Measurements from ENCODE around the gene MTARC2.
"Not testable (repeated sequence)": the region's sequence is repeated elsewhere in the genome, so short reads cannot be mapped to it uniquely, and the experiment has no call there.

Gene MTARC2

GRCh38 chr1:220748089-220748934 lies at the start of gene MTARC2:
Gene MTARC2 (plus strand): TSS chr1:220748322. CDS start chr1:220748532, 210 bp downstream.
- no peak for DNase-seq (ENCODE audit: low read depth in 1 of 2, low spot score in 1 of 2)

GRCh38 chr1:220698607-220699016 lies 49.5 kb upstream of the MTARC2 start:
- DNase-seq (ENCODE audit: low read depth in 1 of 2, low spot score in 1 of 2): no peak

- DNase-seq (ENCODE audit: low read depth in 1 of 2, low spot score in 1 of 2): no peak
Observed at GRCh38 chr1:220699044-220699443, 49.1 kb upstream of the MTARC2 start.

DNA sequence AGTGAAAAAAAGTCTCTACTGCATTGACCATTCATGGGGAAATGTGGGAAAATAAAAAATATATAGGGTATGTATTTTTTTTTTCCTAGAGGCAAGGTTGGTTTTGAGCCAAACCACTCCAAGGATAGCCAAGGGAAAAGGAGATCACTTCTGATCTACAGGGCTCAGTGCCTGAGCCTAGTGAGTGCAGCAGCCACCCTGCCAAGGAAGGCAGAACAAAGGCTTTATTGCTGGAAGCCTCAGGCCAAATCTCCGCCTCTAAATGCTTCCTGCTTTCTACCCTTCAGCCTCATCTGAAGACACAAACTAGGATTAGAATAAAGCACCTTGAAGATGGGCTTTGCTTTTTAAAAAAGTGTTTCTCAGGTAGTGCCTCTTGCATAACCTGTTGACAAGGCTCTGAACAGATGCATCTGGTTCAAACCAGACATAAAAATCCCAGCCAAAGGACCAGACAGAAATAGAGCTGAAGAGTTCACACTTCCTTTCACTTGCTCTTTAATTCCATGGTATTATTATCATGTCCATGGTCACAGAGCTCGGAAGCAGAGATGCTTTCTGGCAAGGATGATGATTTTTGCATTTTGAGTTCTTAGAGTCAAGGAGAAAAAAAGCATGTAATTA lies 47.5 kb upstream of the MTARC2 start:
- DNase-seq (ENCODE audit: low read depth in 1 of 2, low spot score in 1 of 2): no peak

DNA sequence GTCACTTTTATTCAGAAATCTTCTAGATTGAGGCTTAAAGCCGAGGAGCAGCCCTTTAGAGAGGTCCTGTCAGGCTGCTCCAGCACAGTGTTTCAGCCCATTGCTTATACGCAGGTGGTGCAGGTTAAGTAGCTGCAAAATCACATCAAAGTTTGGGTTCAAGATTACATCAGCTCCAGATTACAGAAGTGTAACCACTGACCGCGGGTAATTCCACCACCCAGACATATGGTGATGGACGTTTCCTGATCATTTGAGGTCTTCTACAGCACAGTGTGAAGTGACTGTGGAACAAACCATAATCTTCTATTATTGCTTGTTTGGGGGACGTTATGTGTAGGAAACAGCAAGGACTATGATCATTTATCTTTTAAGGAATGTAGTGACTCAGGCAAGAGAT lies 46.1 kb upstream of the MTARC2 start:
- DNase-seq (ENCODE audit: low read depth in 1 of 2, low spot score in 1 of 2): no peak

- no peak for DNase-seq (ENCODE audit: low read depth in 1 of 2, low spot score in 1 of 2)
Observed at GRCh38 chr1:220702733-220703270, 45.3 kb upstream of the MTARC2 start.

- no peak for DNase-seq (ENCODE audit: low read depth in 1 of 2, low spot score in 1 of 2)
Observed at GRCh38 chr1:220703305-220703704, 44.8 kb upstream of the MTARC2 start.

- no peak for DNase-seq (ENCODE audit: low read depth in 1 of 2, low spot score in 1 of 2)
Observed at GRCh38 chr1:220705782-220706181, 42.3 kb upstream of the MTARC2 start.

GRCh38 chr1:220706480-220706879 lies 41.6 kb upstream of the MTARC2 start:
- no peak for DNase-seq (ENCODE audit: low read depth in 1 of 2, low spot score in 1 of 2)

DNA sequence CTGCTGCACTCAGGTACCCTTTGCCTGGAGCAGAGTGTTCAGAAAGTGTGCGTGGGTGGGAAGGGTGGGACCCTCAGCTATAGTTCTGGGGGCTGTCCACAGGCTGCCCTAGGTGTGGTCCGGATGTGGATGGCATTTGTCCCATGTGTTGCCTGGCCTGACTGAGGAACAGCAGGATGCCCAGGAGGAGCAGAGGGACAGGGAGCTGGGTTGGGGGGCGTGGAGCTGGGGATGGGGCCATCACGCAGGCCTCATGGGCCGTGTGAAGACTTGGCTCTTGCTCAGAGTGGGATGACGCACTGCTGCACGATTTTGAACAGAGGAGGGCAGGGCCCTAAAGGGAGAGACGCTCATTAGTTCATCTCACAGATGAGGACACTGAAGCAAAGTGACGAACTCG lies 41.0 kb upstream of the MTARC2 start:
- DNase-seq (ENCODE audit: low read depth in 1 of 2, low spot score in 1 of 2): no peak

DNA sequence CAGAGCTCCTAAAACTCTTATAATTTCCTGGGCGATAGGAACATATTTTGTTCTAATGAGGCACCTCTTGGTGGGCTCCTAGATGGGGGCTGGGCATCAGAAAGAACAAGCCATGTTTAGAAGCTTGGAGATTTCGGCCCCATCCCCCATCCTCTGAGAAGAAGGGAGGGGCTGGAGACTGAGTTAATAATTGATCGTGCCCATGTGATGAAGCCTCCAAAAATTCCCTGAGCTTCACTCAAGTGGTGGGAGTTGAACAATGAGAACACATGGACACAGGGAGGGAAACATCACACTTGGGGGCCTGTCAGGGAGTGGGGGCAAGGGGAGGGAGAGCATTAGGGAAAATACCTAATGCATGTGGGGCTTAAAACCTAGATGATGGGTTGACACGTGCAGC lies 39.9 kb upstream of the MTARC2 start:
- no peak for DNase-seq (ENCODE audit: low read depth in 1 of 2, low spot score in 1 of 2)

DNA sequence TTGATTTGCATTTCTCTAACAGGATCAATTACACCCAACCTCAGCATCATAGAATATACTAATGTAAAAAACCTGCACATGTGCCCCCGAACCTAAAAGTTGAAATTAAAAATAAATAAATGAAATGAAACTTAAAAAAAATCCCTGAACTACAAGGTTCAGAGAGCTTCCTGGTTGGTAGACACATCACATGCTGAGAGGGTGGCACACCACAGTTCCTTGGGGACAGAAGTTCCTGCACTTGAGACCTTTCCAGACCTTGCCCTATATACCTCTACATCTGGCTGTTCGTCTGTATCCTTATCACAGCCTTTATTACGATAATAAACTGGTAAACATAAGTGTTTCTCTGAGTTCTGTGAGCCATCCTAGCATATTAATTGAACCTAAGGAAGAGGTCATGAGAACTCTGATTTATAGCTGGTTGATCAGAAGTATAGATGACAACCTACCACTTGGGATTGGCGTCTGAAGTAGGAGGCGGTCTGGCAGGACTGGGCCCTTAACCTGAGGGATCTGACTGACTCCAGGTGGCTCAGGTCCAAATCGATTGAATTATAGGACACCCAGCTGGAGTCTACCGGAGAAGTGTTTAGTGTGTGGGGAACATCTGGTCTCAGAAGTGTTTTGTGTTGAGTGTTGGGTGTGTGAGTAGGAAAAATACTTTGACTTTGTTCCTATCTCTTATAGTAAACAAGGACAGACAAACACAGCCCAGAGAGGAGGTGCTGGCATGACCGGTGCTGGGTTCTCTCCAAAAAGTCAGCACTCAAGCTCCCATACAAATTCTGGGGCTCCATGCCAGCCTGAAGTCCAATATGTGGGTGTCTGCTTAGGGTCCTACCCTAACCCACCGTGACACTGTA lies 39.0 kb upstream of the MTARC2 start:
- DNase-seq (ENCODE audit: low read depth in 1 of 2, low spot score in 1 of 2): no peak

GRCh38 chr1:220710333-220710732 lies 37.8 kb upstream of the MTARC2 start:
- no peak for DNase-seq (ENCODE audit: low read depth in 1 of 2, low spot score in 1 of 2)

- DNase-seq (ENCODE audit: low read depth in 1 of 2, low spot score in 1 of 2): no peak
Observed at GRCh38 chr1:220711056-220711809, 36.9 kb upstream of the MTARC2 start.

GRCh38 chr1:220715986-220716385 lies 32.1 kb upstream of the MTARC2 start:
- DNase-seq (ENCODE audit: low read depth in 1 of 2, low spot score in 1 of 2): not testable (repeated sequence)

DNA sequence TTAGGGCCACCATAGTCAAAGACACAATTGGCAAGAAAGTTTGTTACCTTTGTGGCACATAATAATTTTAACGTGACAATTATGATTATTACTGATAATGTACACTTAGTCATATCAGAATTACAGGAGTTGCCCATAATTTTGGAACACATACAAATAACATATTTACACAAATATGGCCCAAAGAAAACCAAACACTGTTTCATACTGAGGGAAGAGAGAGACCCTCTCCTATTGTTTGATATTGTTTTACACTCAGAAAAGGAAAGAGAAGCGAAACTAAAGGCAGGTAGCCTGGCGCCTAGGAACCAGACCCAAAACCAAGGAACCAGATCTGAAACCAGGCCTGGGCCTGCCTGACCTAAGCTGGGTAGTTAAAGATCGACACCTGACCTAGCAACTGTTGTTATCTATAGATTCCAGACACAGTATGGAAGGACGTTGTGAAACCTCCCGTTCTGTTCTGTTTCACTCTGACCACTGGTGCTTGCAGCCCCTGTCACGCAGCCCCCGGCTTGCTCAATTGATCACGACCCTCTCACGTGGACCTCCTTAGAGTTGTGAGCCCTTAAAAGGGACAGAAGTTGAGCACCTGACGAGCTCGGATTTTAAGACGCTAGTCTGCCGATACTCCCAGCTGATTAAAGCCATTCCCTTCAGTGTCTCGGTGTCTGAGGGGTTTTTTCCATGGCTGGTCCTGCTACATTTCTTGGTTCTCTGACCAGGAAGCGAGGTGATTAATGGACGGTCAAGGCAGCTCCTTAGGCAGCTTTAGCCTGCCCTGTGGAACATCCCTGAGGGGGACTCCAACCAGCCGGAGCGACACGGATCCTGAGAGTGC lies 30.1 kb upstream of the MTARC2 start:
- no peak for DNase-seq (ENCODE audit: low read depth in 1 of 2, low spot score in 1 of 2)

DNA sequence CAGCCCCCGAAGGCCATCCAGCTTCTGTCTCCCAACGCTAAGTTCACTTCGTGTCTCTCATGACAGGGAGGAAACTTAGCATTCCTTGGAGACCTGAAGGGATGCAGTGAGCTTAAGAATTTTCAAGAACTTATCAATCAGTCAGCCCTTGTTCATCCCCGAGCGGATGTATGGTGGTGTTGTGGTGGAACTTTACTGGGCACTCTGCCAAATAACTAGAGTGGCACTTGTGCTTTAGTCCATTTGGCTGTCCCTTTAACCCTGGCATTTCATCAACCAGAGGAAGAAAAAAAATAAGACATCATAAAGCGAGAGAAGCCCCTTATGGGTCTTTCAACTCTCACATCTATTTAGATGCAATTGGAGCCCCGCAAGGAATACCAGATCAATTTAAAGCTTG lies 26.9 kb upstream of the MTARC2 start:
- DNase-seq (ENCODE audit: low read depth in 1 of 2, low spot score in 1 of 2): not testable (repeated sequence)

DNA sequence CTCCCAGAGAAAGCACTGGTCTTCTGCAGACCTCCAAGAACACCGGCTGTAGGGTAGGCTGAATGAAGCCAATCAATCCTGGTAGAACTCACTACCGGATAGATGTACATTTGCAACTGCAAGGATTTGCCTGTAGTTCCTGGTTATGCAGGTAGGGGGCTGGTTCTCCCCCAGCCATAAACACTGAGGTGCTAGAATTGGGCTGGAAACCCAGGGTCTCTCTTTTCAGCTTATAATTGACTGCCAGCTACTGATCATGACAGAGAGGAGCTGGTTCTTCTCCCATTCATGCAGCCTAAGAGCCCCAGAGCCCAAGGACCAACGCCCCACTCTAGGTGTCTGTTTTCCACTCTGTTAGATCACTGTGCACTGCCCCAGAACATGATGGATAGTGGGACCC lies 21.5 kb upstream of the MTARC2 start:
- DNase-seq (ENCODE audit: low read depth in 1 of 2, low spot score in 1 of 2): no peak

DNA sequence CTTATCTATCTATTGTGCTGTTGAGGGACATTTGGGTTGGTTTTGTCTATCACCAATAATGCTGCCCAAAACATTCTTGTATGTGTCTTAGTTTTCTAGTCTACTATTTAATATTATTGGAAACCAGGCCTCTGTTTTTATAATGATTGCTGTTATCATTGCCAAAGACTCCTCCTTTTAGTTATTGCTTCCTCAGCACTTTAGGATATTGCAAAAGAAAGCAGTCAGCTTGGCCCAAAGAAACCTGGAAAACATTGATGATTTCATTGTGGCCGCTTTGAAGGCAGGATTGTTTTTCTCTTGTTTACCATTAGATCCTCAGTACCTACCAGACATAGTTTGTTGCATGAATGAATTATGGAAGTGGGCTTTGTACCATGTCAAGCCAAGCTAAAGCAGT lies 20.6 kb upstream of the MTARC2 start:
- DNase-seq (ENCODE audit: low read depth in 1 of 2, low spot score in 1 of 2): no peak

GRCh38 chr1:220730486-220730885 lies 17.6 kb upstream of the MTARC2 start:
- no peak for DNase-seq (ENCODE audit: low read depth in 1 of 2, low spot score in 1 of 2)

All from activated T-helper 1 cell treated with anti-CD3 and anti-CD28 coated beads, Interleukin-2, amount 50 U/mL, for 16 hours (primary cell).